Large intestine (tissue), 3 donors: ENCODE data around the gene MED10. TPM values are rescaled to one million over a fixed set of nuclear protein-coding genes. Genes with fewer than 3 reads are reported as not detected.

Source experiments
- DNase-seq, 2 donors: peaks; one replicate each; pipeline versions ENCODE4 v3.0.0 to v3.0.0-alpha.2; 2013
- H3K27ac ChIP-seq: one replicate; pipeline ENCODE4 v1.5.1; 2013; ENCODE audit warnings: low read length
- H3K27me3 ChIP-seq: 2 replicates; pipeline ENCODE4 v1.6.1; 2013; ENCODE audit warnings: low read length; ENCODE audit not compliant: control insufficient read depth, insufficient read depth
- H3K36me3 ChIP-seq: 2 replicates; pipeline ENCODE4 v1.6.1; 2013; ENCODE audit warnings: low read length; ENCODE audit not compliant: control insufficient read depth, insufficient read depth
- H3K4me1 ChIP-seq: one replicate; pipeline ENCODE4 v1.6.1; 2013; ENCODE audit warnings: low read length; ENCODE audit not compliant: control insufficient read depth, insufficient read depth
- H3K4me3 ChIP-seq: one replicate; pipeline ENCODE4 v1.5.1; 2013; ENCODE audit warnings: low read length
- H3K9me3 ChIP-seq: one replicate; pipeline ENCODE4 v1.6.1; 2013; ENCODE audit warnings: mild to moderate bottlenecking, low read depth, low read length, moderate library complexity; ENCODE audit not compliant: control insufficient read depth
- WGBS: methylation state at CpG from one replicate; pipeline ENCODE4 v1.1.5; 2013; ENCODE audit warnings: low lambda C conversion rate; ENCODE audit not compliant: insufficient coverage; 5-methylcytosine and 5-hydroxymethylcytosine counted together
- polyA plus RNA-seq: library from polyadenylated mRNA; unstranded; fragments of 120-200 nt; gene quantifications from one replicate; pipeline ENCODE4 v1.2.1, GENCODE V29; 2013

MED10 gene
- polyA plus RNA-seq, 1 donor = 42.4 TPM

DNA sequence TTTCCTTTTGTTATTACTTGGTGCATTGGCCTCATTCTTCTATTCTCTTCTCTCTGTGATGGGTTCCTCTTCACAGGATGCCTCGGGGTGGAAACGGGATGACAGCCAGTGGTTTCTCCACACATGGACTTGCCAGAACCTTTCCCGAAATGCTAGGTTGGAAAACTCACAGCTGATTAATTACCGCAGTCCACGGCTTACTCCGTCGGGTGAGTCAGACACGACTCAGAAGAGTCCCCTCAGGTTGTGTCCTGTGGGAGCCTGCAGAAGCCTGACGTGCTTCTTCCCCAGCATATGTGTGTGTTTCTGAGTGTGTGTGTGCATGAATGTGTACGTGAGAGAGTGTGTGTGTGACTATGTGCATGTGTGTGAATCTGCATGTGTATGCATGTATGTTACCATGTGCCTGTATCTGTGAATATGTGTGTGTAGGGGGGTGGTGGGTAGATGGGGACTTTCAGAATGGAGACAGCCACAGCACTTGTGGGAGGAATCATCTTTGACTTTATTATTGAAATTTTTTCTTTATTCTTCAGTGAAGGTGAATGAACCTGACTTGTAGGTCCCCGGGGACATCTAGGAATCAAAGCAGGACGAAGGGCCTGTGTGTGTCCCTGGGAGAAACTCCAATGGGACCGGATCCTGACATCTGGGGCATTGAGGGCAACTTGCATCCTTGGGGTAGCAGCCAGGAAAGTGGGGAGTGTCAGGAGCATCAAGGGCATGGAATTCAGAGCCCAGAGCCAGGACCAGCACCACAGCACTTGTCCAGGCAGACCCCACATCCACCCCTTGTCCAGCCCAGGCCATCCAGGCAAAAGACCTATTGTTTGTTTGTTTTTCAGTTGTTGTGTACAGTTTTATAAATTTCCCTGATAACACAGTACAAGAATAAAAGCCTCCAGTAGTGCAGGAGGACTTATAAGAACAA is 21.9 kb upstream of the MED10 start:
- no peaks in the 10 kb centered on the region for H3K4me1 ChIP-seq
- WGBS = no CpG with 5 or more reads among the region's 13 CpGs
- no peaks in the 10 kb centered on the region for H3K36me3 ChIP-seq
- H3K27ac ChIP-seq = no peak overlapping the region
- H3K9me3 ChIP-seq = no peaks in the 10 kb centered on the region
- DNase-seq = no peak
- H3K4me3 ChIP-seq = no peak overlapping the region
- peaks cover 6% of the 10 kb centered on the region for H3K27me3 ChIP-seq

DNA sequence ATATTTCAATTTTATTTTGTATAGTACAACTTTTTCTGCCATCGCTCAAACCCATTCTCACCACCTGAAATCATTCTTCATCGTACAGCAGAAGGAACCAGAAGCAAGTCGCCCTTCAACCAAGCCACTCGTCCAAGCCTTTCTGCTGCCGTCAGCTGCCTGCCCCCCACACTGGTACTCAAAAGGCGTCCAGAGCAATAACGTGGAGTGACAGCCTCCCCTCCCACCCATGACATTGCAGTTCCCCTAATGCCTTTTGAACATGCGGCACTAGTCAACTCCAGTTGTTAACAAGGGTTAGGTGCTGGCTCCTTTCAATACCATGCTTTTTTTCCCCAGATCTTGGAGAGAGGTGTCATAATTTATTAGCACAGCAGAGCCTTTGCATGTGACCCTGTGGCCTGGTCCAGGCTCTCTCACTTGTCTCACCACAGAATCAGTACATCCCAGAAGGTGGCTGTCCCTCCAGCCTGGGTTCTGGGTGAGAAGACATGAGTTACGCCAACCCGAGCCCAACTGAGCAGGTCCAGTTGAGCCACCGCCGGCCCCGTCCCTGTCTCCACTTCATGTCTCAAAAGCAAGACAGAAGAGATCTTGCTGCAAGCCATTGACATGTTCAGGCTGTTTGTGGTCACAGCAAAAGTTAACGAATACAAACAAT is 20.4 kb upstream of the MED10 start:
- no peak for DNase-seq
- 40% methylated on average over 1 of the region's 14 CpGs for WGBS
- no peaks in the 10 kb centered on the region for H3K4me1 ChIP-seq

DNA sequence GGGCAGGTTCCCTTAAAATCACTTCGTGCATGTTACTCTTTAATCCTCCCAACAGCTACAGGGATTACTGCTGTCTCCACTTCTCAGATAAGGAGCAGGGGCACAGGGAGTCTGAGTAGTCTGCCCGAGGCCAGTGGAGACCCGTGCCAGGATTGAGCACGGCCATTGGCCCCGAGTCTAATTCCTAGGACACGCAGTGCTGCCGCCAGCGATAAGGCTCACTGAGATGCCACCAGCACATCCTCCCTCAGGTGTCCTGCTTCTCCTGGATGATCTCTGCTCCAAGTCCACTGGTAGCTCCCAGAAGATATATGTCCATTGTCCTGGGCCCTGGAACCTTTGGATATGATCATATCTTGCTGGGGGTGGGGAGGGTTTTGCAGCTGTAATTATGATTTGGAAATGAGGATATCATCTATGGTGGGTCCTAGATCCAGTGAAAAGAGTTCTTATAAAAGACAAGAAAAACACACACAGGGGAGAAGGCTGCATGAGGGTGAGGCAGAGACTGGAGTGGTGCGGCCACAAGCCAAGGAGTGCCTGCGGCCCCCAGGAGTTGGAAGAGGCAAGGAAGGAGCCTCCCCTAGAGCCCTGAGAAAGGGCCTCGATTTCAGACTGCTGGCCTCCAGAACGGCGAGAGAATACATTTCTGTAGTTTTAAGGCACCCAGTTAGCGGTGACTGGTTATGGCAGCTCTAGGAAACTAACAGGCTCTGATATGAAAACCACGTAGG is 19.4 kb upstream of the MED10 start:
- no peak overlapping the region for H3K27ac ChIP-seq
- H3K9me3 ChIP-seq = no peaks in the 10 kb centered on the region
- no peaks in the 10 kb centered on the region for H3K4me1 ChIP-seq
- no peaks in the 10 kb centered on the region for H3K36me3 ChIP-seq
- H3K4me3 ChIP-seq = no peak overlapping the region
- no peak for DNase-seq
- peaks cover 8% of the 10 kb centered on the region for H3K27me3 ChIP-seq
- WGBS = no CpG with 5 or more reads among the region's 15 CpGs

More for the DNA sequence above, 20.4 kb upstream of the MED10 start:
- no peaks in the 10 kb centered on the region for H3K9me3 ChIP-seq
- H3K4me3 ChIP-seq = no peak overlapping the region
- H3K36me3 ChIP-seq = no peaks in the 10 kb centered on the region
- H3K27ac ChIP-seq = no peak overlapping the region
- H3K27me3 ChIP-seq = peaks cover 6% of the 10 kb centered on the region

DNA sequence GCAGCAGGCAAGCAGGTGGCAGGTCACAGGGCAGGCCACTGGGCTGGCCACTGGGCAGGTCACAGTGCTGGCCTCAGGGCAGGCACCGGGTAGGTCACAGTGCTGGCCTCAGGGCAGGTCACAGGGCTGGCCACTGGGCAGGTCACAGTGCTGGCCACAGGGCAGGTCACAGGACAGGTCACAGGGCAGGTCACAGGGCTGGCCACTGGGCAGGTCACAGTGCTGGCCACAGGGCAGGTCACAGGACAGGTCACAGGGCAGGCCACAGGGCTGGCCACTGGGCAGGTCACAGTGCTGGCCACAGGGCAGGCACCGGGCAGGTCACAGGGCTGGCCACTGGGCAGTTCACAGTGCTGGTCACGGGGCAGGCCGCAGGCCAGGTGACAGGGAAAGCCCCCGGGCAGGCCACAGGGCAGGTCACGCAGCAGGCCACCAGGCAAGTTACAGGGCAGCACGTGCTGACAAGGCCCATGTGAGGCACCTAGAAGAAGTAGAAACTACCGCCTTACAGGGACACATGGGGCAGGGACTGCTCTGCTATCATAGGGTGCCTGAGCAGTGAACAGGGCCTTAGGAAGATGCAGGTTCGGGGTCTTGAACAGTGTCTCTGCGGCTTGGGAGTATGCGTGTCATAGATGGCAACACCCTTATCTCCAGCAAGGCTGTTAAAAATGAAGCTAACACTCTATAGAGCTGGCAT is 18.6 kb upstream of the MED10 start:
- no peak for DNase-seq
- Histone ChIP-seq H3K27ac (no peak overlapping the region), H3K4me3 (no peak overlapping the region), H3K4me1 (no peaks in the 10 kb centered on the region), H3K9me3 (no peaks in the 10 kb centered on the region), H3K27me3 (peaks cover 11% of the 10 kb centered on the region), H3K36me3 (no peaks in the 10 kb centered on the region)
- no CpG with 5 or more reads among the region's 11 CpGs for WGBS

DNA sequence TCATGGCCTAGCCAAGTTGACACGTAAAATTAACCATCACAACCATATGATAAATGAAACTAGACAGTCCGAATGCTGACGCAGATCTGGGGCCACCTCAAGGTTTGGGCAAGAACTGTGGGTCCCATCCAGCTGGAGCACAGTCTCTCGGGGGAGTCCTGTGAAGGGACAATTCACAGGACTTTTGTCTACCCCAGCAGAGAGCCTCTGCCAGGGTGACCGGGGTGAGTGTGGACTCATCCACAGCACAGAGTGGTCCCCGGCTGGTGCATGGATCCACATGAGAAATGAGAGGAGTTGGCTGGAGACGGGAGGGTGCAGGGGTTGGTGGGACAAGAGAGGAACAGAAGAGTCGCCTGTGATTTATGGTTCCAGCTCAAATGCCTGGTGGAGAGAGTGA is 17.7 kb upstream of the MED10 start:
- DNase-seq = no peak
- Histone ChIP-seq H3K27ac (no peak overlapping the region), H3K36me3 (no peaks in the 10 kb centered on the region), H3K4me3 (no peak overlapping the region), H3K4me1 (no peaks in the 10 kb centered on the region), H3K9me3 (no peaks in the 10 kb centered on the region), H3K27me3 (peaks cover 11% of the 10 kb centered on the region)
- no CpG with 5 or more reads among the region's 8 CpGs for WGBS

DNA sequence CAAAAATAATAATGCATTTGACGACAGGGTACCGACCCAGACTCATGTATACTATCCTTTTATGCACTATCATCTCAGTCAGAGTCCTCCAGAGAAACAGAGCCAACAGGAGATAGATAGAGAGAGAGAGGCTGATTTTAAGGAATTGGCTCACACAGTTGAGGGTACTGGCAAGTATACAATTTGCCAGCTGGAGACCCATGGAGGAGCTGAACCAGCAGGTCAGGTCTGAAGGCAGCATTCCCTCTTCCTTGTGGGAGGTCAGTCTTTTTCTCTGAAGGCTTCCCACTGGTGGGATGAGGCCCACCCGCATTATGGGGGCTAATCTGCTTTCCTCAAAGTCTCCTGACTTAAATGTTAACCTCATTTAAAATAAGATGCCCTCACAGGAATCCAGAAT is 17.3 kb upstream of the MED10 start:
- peaks cover 11% of the 10 kb centered on the region for H3K27me3 ChIP-seq
- no peaks in the 10 kb centered on the region for H3K9me3 ChIP-seq
- no peaks in the 10 kb centered on the region for H3K36me3 ChIP-seq
- no peaks in the 10 kb centered on the region for H3K4me1 ChIP-seq
- no peak overlapping the region for H3K4me3 ChIP-seq
- DNase-seq = no peak
- no CpG with 5 or more reads among the region's 3 CpGs for WGBS
- no peak overlapping the region for H3K27ac ChIP-seq

DNA sequence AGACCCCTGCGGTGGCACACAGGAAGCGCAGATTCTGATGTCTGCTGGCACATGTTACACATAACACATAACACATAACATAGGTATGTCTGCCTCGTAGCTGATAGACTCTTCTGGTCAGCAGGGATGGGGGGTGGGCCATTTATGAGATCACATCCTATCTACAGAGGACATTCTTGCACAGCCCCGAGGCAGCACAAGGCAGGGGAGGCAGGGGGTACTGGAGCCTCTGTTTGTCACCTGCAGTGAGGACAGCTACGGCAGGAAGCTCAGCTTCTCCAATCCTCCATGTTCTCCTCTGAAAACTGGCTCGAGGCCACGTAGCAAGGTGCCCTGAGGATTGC is 16.7 kb upstream of the MED10 start:
- Histone ChIP-seq H3K27me3 (peaks cover 12% of the 10 kb centered on the region), H3K4me1 (no peaks in the 10 kb centered on the region), H3K36me3 (no peaks in the 10 kb centered on the region), H3K4me3 (no peak overlapping the region), H3K27ac (no peak overlapping the region), H3K9me3 (no peaks in the 10 kb centered on the region)
- no CpG with 5 or more reads among the region's 7 CpGs for WGBS
- DNase-seq = no peak

DNA sequence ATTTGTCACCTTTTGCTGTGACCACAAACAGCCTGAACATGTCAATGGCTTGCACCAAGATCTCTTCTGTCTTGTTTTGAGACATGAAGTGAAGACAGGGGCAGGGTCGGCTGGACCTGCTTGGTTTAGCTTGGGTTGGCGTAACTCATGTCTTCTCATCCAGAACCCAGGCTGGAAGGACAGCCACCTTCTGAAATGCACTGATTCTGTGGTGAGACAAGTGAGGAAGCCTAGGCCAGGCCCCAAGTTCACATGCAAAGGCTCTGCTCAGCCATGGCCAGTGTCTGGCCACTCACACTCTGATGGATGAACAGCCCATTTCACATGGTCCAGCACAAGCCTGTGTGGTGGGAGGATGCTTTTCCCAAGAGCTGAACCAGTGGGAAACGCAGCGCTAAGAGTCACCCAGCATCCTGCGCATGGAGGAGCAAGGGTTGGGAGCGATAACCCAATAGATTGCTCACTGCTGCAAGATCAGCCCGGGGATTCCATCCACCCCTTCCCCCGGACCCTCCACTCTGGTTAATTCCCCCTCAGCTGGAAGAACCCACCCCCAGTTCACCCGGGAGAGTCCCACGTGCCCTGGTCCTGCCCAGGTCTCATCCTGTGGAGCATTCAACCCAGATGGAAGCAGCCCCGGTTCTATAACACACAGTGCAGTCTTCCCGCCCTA is 16.2 kb upstream of the MED10 start:
- DNase-seq = no peak
- H3K36me3 ChIP-seq = no peaks in the 10 kb centered on the region
- peaks cover 14% of the 10 kb centered on the region for H3K27me3 ChIP-seq
- H3K27ac ChIP-seq = no peak overlapping the region
- H3K9me3 ChIP-seq = no peaks in the 10 kb centered on the region
- H3K4me1 ChIP-seq = no peaks in the 10 kb centered on the region
- no CpG with 5 or more reads among the region's 12 CpGs for WGBS
- no peak overlapping the region for H3K4me3 ChIP-seq

DNA sequence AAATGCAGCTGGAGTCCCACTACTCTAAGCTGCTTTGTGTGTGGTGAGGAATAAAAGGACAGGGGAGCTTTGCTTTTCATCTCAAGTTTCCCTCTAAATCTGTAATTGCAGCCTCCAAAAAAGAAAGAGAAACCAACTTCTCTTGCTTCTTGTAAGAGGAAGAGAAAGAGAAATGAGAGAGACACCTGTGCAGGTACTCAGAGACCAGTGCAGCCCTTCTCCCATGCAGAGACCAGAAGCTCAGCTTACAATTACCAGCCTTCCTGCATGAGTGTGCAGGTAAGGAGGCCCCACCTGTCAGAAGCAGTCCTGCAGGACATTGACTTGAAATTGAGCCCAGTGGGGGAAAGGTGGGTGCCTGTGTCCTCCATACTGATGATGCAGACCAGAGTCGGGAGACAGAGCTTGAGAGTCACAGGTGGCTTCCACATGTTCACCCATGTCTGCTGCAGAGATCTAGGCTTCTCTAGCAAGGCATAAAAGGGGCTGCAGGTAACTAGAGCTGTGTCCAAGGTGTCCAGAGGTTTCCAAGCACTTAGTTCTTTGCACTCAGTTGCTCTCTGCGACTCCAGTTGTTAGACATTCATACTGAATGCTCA is 15.3 kb upstream of the MED10 start:
- no peak overlapping the region for H3K4me3 ChIP-seq
- H3K36me3 ChIP-seq = no peaks in the 10 kb centered on the region
- DNase-seq = no peak
- no peak overlapping the region for H3K27ac ChIP-seq
- H3K9me3 ChIP-seq = no peaks in the 10 kb centered on the region
- no peaks in the 10 kb centered on the region for H3K4me1 ChIP-seq
- peaks cover 14% of the 10 kb centered on the region for H3K27me3 ChIP-seq
- WGBS = no CpG with 5 or more reads among the region's 2 CpGs
